Epidermal melanocyte (primary cell): ENCODE data around the gene EYS.

ENCODE experiments used
- DNase-seq: peaks from one replicate; pipeline ENCODE4 v3.0.0; 2011; ENCODE audit warnings: low spot score; ENCODE audit not compliant: insufficient read length

EYS gene

DNA sequence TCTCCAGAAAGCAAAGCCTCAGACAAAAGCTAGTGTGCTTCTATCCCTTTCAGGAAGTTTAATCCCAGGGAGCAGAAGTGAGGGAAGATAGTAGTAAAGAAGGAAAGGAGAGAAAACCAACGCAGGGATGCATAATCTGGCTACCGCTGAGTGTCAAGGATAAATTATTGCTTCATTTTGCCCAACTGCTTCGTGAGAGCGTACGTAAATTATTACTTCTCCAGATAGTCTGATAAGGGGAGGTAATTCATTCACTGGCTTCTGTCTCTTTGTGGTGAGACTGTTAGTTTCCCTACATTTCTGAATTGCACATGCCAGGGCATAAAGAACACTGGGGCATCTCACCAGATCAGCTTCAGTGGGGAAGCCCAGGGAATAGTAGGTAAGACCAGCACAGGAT, 1531.7 kb downstream of the EYS start:
- DNase-seq = no peak

DNA sequence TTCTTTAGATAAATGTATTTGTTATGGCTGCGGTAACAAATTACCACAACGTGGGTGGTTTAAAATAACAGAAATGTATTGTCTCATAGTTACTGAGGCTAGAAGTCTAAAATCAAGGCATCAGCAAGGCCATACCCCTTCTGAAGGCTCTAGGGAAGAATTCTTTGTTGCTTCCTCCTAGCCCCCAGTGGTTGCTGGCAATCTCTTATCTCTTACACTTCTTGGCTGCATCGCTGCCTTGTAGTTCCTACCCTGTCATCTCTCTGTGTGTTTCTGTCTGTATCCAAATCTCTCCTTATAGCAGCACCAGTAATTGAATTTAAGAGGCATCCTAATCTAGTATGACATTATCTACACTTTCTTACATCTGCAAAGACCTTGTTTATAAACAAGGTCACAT, 1536.7 kb downstream of the EYS start:
- no peak for DNase-seq

DNA sequence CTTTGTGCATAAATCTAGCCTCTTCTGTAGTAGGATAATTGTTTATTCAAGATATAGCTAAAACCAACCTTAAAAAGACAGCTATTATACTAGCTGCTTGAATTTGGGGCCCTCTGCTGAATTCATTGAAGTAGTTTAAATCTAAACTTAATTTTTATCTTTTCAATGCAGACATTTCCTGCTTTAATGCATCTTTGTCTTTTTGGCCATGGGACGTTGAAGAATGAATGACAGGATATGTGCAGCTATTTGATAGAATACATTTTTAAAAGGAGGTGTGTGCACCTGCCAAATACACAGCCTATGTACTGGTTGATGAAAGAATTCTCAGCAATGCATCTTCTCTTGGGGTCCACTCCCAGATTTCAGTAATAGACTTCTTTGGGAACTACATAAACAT, 1546.5 kb downstream of the EYS start:
- DNase-seq = no peak

DNA sequence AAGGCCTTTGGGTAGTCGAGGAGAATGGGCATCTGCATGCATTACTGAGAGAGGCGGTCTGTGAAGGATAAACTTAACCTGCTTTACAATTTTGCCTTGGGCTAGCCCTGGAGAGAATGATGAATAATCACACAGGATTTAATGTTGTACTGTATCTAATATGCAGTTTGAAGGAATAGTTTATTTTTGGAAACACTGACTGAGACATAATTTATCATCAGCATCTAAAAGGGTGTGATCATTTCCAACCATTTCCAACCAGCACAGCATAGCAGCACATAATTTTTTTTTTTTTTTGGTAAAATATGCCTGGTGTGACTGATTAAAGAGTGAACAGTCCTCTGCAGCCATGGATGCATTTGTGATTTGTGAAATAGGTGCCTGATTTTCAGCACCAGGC, 1552.0 kb downstream of the EYS start:
- DNase-seq = no peak

DNA sequence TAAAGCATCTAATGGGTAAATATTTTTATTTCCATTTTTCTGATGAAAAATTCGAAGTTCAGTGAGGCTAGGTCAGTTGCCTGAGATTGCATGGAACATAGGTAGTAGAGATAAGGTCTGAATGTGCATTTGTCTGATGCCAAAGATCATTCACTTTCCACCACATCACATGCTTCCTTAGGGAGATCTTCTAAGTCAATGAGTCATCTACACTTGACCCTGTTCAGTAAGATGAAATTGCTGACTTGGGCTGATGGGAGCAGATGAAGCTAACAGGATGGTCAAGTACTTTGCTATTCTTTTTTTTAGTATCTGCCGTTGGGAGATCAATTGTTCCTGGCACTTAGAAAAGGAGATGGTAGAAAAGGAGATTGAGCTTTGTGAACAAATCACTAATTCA, 1560.2 kb downstream of the EYS start:
- DNase-seq = no peak

DNA sequence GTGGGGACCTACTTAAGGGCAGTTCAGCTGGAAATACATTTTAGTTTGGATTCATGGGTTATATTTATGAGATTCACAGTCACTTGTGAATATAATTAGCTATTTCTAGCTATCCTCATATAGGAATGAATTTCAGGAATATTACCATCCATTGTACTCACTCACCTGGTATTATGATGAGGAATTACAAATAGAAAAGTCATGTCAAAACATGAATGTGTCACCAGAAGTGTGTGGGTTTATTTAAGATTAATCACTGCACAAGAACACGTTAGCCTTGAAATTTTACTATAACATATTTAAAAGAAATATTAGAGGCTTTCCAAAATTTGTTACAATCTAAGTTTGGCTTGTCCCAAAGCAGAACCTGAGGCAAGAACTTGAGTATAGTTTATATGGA, 1560.9 kb downstream of the EYS start:
- DNase-seq = no peak

DNA sequence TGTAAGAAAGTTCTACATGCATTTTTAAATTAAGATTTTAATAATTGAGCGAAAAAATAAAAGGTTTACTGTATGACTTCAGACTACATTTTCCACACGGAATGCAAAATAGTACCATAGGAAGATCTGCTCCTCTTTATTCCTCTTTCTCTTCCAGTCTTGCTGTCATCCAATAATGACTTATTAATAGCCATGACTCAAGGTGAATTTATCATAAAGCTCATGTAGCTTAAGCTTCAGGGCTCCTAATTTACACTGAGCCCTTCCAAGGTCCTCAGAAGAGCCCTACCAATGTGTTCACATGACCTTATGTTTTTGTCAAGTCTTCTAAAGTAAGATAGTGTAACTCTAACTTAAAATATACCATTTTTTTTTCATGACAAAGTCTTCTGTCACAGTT, 1561.4 kb downstream of the EYS start:
- DNase-seq = no peak

DNA sequence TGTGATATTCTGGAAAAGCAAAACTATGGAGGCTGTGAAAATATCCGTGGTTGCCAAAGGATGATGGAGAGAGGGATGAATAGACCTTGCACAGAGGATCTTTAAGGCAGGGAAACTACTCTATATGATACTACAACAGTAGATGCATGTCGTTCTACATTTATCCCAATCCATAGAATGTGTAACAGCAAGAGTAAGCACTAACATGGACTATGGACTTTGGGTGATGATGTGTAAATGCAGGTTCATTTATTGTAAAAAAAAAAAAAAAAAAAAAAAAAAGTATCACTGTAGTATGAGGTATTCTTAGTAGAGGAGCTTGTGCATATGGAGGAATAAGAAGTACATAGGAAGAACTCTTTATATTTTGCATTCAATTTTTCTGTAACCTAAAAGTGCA, 1563.9 kb downstream of the EYS start:
- no peak for DNase-seq

DNA sequence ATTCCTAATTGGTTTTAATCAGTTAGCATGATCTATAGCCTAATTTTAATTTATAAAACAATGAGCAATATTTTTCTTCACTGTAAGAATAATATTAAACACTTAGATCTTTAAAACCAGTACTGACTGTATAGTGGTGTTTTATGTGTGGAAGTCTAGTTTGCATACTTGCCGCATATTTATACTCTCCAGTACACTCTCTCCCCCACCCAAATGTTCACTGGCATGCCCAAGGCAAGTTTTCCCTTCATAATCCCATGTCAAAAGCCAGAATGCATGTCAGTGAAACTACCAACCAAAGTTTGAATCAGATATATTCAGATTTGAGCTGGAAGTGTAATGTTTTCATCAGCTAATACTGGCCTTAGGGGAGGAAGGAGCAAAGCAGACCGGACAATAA, 1565.3 kb downstream of the EYS start:
- DNase-seq = no peak

DNA sequence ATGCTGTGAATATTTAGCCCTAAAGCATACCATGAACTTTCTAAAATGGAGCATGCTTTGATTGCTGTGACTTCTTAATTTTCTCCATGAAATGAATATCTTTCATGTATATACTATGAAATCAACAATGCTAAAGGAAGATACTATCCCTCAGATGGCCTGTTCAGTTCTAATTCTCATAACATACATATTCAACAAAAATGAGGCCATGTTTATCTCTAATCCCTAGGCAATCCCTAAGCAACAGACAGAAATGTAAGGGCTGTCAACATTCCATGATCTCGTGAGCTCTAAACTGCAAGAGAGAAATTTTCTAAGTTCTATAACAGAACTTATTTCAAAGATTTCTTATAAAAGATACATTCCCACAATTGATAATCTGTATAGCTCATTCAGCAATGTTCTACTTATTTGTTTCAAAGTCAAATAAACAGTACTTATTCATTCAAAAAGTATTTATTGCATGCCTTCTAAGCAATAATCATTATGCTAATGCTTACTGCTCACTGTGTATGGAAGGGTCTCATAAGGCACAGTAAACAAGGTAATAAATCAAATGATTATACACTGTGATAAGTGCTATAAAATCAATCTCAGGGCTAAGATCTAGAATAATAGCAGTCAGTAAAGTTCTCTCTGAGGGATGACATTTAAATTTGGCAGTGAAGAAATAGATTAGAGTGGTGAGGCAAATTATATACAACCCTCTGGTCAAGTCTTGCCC, 1578.6 kb downstream of the EYS start:
- DNase-seq = no peak

DNA sequence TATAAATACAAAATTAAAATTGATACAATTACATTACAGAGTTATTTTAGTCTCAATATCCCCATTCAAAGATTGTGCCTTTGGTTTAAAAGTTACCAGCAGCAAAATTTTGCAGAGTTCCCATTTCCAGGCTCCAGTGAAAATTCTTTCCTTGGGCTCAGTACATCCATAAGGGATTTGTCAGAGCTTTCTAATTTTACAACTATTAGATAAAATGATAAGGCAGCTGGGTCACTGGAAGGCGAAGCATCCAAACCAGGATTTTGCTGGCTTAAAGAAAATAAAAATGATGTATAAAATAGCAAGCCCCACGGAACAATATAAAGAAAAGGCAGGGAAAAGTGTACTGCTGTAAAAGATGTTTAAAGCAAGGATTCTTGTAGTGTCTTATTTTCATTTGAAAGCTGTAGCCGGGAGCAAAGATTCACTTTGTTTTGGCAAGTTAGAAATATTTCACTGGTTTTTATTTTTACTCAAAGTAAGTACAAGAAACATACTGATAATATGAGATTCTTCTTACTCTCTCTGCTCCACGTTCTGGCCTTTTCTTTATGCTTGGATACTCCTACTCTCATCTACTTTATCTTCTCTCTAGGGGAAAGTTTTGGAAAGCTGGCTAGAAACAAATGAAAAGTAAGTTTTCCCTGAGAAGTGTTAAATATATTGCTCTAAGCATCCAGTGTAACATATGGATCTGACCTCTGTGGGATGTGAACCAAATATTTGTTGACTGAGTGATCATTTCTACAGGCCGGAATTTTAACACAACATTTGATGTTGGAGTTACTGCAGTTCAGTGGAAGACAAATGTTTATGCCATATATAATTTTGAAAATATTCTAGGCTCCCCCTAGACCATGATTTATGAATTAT, 1583.0 kb downstream of the EYS start:
- DNase-seq = no peak

DNA sequence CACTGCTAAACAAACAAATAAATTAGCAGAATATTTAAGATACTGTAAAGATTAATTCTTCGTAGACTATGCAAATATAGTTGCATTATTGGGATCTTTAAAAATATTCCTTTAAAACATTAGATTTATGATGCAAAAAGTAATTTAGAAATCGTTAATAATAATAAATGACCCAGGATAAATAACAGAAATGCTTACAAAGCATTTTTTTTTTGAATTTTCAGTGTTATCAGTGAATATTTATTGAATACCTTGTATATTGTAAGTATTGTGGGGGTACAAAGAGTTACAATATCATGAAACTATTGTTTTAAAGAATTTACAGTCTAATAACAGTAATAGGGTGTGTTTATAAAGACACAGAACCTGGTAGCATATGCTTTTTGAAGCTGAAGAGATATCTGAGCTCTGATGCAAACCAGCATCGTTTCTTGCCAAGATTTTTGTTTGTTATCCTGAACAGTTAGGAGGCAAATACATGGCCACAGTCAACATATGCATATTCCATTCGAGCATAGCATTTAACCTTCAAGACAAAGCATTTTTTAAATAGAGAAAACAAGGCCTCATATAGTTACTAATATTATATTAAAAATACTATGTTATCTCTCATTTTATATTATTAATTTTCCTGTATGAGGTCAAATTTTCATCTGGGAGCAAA, 1584.2 kb downstream of the EYS start:
- DNase-seq = no peak

DNA sequence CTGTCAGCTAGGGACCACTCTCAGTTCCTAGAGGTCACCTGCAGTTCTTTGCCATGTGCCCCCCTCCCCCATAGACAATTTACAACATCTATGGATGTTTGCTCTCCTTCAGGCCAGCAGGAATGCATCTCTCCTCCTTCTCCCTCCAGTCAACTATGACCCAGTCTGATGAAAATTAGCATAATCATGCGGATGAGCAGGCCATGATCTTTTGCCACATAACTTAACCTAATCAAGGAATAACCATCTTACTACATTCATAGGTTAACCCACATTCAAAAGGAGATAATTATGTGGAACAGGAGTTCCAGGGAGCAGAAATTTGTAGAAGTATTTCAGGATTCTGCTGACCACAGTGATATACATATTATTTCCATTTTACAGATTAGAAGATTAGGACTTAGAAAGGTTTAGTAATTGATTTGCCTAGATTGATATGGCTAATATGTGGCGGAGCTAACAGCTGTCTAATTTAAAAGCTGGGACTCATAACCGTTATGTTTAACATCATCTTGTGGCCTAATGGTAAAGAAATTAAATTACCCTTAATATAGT, 1585.9 kb downstream of the EYS start:
- DNase-seq = no peak

DNA sequence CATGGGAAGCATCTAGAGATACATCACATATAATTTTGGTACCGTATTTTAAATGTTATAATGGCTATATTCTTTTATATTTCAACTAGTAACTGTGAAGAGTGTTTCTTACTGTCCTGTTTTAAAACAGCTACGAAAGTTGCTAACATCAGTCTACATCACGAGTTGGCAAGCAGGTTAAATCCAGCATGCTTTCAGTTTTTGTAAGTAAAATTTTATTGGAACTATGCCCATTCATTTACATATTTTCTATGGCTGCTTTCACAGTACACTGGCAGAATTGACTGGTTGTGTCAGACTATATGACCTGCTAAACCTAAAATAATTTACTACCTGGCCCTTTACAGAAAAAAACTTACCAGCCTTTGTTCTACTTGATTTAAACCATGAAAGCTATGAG, 1593.3 kb downstream of the EYS start:
- DNase-seq = no peak

DNA sequence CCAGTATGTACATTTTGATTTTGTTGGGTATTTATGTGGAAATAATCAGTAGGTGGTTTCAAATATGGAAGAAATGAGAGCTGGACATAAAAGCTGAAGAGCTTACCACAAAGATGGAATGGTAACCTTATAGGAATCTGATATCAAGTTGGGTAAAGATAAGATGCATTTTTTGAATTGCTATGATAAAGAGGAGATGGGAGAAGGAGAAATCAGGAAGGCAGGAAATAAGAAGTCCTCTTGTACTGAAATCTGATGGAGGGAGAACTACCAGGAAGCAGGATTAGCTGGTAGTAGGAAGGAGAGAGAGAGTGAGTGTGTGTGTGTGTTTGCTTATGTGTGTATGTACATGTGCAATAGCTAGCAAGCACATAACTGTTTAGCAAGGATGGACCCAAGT, 1603.0 kb downstream of the EYS start:
- DNase-seq = no peak

DNA sequence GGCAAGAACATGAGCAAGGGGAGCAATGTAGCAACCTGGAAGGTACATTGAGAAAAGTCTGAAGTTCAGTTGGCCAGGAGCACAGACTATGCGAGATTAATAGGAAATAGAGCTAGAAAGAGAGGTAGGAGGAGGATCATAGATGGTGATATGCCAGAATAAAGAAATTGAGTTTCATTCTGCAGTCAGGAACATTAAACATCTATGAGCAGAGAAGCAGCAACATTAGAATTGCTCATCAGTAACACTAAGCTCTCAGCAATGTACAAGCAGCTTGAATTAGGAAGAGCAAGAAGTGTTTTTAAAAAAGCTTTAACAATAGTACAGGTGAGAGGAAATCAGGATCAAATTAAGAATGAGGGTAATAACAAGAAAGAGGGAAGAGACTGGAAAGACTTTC, 1603.5 kb downstream of the EYS start:
- DNase-seq = no peak

DNA sequence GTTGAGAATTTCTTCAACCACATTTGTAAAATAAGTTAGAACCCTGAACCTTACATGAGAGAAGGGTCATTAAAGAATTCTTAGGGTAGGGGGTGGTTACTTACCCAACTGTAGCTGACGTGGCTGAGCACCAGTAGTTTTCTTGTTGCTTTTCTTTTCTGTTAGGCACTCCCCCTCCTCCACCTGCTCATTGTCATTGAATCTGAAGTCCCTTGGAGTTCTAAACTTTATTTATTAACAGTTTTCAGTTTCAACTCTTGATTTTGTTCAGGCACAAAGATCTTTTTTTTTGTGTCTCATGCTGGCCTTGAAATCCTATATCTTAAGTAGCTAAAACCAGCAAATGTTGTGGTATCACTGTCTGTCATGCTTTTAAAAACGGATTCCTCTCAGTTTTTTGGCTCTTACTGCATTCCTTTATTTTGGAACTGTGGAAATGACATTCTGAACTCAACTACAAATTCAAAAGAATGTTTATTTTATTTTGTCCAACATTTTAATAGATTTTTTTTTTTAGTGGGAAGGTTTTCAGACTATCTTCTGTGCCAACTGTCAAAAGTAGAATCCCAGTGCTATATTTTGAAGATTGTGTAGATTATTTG, 1606.2 kb downstream of the EYS start:
- no peak for DNase-seq

DNA sequence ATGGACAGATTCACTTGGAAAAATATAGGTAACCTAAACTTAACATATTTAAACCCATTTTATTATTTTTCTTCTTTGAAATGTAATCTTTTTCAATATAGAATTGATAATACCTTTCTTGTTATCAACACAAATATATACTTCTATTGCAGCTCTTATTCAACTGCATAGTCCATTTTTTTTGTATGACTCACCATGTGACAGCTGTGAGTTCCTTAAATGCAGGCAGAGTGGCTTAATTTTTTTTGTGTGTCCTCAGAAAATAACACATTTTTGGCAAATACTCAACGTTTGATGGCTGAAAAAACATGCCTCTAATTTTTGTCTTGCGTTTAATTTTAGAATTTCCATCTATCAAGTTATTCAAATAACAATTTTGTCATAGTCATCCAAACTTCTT, 1616.7 kb downstream of the EYS start:
- no peak for DNase-seq

DNA sequence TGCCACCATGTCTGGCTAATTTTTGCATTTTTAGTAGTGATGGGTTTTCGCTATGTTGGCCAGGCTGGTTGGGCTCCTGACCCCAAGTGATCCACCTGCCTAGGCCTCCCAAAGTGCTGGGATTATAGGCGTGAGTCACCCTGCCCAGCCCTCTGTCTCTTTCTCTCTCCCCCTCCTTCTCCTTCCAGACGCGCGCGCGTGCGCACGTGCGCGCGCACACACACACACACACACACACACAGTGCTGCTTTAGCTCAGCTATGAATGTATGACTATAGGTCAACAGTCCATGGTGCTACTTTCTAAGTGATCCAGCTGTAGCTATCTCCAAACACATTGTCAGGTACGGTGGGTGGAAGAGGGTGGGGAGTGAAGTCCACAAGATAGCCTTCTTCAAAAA, 1621.9 kb downstream of the EYS start:
- DNase-seq = no peak

DNA sequence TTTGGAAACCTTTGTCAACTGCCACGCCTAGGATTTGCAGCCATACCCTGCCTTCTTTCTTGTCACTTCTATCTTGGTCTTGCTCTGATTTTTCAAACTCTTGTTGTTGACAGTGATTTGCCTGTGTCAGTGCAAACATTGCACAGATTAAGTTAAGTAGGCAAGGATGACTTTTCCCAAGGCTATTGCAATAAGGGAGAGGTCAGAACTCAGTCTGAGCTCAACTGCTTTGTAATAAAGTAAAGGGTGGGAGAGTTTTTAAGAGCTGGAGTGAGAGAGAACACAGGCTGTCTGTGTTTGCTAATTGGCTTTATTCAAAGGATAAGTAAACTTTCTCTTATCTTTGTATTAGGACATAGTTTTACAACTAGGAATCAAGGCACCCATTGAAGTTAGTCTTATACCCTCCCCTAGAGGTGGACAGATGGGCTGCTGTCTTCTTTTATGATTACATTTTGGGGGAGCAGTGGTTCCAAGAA, 1622.8 kb downstream of the EYS start:
- no peak for DNase-seq

DNA sequence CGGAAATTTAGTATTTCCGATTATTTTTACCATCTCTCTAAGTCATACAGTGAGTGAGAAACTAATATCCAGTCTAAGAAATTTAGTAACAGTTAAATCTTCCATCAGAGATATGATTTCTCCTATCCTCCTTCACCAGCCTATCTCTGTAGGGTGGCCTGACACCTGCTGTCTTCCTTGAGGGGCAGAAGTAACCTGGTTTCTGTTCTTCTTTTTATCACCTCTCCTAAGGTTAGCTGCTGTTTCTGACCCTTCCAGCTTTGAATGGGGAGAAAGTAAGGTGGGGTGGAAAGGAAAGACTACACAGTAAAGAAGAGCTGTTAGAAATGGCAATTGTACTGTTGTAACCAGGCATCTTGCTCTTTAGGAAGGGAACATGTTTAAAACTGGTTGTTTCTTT, 1623.8 kb downstream of the EYS start:
- DNase-seq = no peak

DNA sequence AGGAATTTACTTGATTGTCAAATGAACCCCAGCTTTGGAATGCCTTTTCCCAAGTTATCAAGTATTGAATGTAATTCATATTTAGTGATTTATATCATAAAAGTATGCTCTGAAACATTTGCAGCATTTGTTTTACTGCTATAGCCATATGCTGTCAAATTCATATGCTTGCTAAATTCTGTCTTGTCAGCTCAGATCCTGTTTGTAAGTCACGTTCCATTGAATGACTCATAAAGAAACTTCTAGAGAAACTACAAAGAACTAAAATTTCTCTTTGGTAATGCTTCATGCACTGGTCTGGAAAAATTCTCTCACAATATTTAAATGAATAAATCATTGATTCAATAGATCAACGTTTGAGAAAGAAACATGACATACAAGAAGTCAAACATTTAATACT, 1625.6 kb downstream of the EYS start:
- DNase-seq = no peak
